Endothelial cell of umbilical vein (primary cell): ENCODE measurements around the gene PGLYRP4. TPM values are rescaled to one million over a fixed set of nuclear protein-coding genes. Genes with fewer than 3 reads are reported as not detected.

Source experiments
- BruUV-seq: library from RNA; stranded (reverse); fragments of 400-500 nt; replicated peaks from 2 replicates; lab custom pipeline; 2021; lab: Mats Ljungman, UMichigan
- CTCF ChIA-PET: fragments of 300-600, 350-600 bp; sonication (Branson Sonifier 250); formaldehyde crosslinking; loops from one replicate; lab custom pipeline; 2021; ENCODE audit warnings: antibody characterized with exemption, inconsistent platforms; lab: Charles Lee
- POLR2A ChIA-PET: fragments of 300-600, 350-600 bp; sonication (Branson Sonifier 250); formaldehyde crosslinking; loops from one replicate; lab custom pipeline; 2021; ENCODE audit warnings: antibody characterized with exemption, inconsistent platforms; lab: Charles Lee
- DNase-seq: peaks from one replicate; pipeline ENCODE4 v3.0.0-alpha.2; 2011; ENCODE audit warnings: low read depth, low spot score
- FAIRE-seq: peaks from 2 replicates; lab custom pipeline; 2011; peaks lifted over from hg19 to GRCh38; lab: Jason Lieb, UNC
- H2AFZ ChIP-seq: 2 replicates; pipeline ENCODE4 v1.6.0; 2012; ENCODE audit warnings: low read depth, low read length, control low read depth, inconsistent platforms
- H3K27ac ChIP-seq: 2 replicates; pipeline ENCODE4 v1.5.1; 2011; ENCODE audit warnings: low read depth, mild to moderate bottlenecking, control low read depth, low read length, moderate library complexity; ENCODE audit not compliant: insufficient read depth
- H3K27me3 ChIP-seq, 2 experiments: 2 replicates each; pipeline versions ENCODE4 v1.6.0 to v1.6.1; 2011; ENCODE audit warnings: low read length in 2 of 2, mixed read lengths in 1 of 2; ENCODE audit not compliant: control insufficient read depth in 2 of 2, insufficient read depth in 2 of 2
- H3K36me3 ChIP-seq, 2 experiments: 2 replicates in 1 of 2; 3 replicates in 1 of 2; pipeline ENCODE4 v1.5.1; 2011; ENCODE audit warnings: low read length in 2 of 2, mild to moderate bottlenecking in 1 of 2, moderate library complexity in 1 of 2; ENCODE audit not compliant: control insufficient read depth in 2 of 2, insufficient read depth in 2 of 2; ENCODE audit errors: extremely low read depth in 1 of 2
- H3K4me1 ChIP-seq: 3 replicates; pipeline ENCODE4 v1.5.1; 2011; ENCODE audit warnings: mild to moderate bottlenecking, low read length; ENCODE audit not compliant: control insufficient read depth, insufficient read depth; ENCODE audit errors: extremely low read depth
- H3K4me2 ChIP-seq: 2 replicates; pipeline ENCODE4 v1.6.1; 2011; ENCODE audit warnings: low read length, control low read depth, mixed read lengths; ENCODE audit not compliant: insufficient read depth
- H3K4me3 ChIP-seq, 3 experiments: fragments of 200-600 bp in 1 of 3; sonication (generic), shearing (Covaris generic) in 1 of 3; replicated peaks in 1 of 3; 2 replicates each; pipeline ENCODE4 v1.5.1; 2011 to 2016; ENCODE audit warnings: control low read depth in 3 of 3, low read length in 3 of 3, mild to moderate bottlenecking in 2 of 3, inconsistent platforms in 1 of 3, low read depth in 1 of 3, moderate library complexity in 1 of 3; ENCODE audit not compliant: insufficient read depth in 1 of 3
- H3K79me2 ChIP-seq: 2 replicates; pipeline ENCODE4 v1.6.0; 2012; ENCODE audit warnings: low read length, inconsistent platforms; ENCODE audit not compliant: control insufficient read depth, insufficient read depth
- H3K9ac ChIP-seq: replicated peaks from 2 replicates; pipeline ENCODE3; 2011; ENCODE audit warnings: low read length, control low read depth; ENCODE audit not compliant: insufficient read depth; ENCODE audit errors: extremely low read depth
- H3K9me1 ChIP-seq: replicated peaks from 3 replicates; pipeline ENCODE4 v1.6.0; 2011; ENCODE audit warnings: mild to moderate bottlenecking, low read length; ENCODE audit not compliant: control insufficient read depth, insufficient read depth; ENCODE audit errors: extremely low read depth
- H3K9me3 ChIP-seq: replicated peaks from 2 replicates; pipeline ENCODE4 v1.5.1; 2012; ENCODE audit warnings: low read length, inconsistent platforms; ENCODE audit not compliant: control insufficient read depth, insufficient read depth
- H4K20me1 ChIP-seq: replicated peaks from 2 replicates; pipeline ENCODE3; 2011; ENCODE audit warnings: mild to moderate bottlenecking, low read length; ENCODE audit not compliant: control insufficient read depth, insufficient read depth; ENCODE audit errors: extremely low read depth
- CTCF ChIP-seq, 2 donors: IDR thresholded peaks; 1 replicate in 1 of 2; 2 replicates in 1 of 2; pipeline ENCODE4 v1.5.1; 2011; ENCODE audit warnings: low read length in 2 of 2, mild to moderate bottlenecking in 2 of 2, moderate library complexity in 2 of 2, control low read depth in 1 of 2, inconsistent platforms in 1 of 2, low read depth in 1 of 2; ENCODE audit not compliant: insufficient read depth in 1 of 2; ENCODE audit errors: extremely low read depth in 1 of 2
- EZH2 ChIP-seq: IDR thresholded peaks from 2 replicates; pipeline ENCODE4 v1.6.1; 2012; ENCODE audit warnings: borderline replicate concordance, low read depth, mild to moderate bottlenecking, moderate library complexity, low read length, inconsistent platforms; ENCODE audit not compliant: severe bottlenecking
- FOS ChIP-seq: IDR thresholded peaks from 2 replicates; pipeline ENCODE4 v1.6.1; 2011; ENCODE audit warnings: mild to moderate bottlenecking, low read length, moderate library complexity, borderline replicate concordance; ENCODE audit not compliant: insufficient read depth
- GATA2 ChIP-seq: IDR thresholded peaks from 2 replicates; pipeline ENCODE4 v1.7.0; 2011; ENCODE audit warnings: low read depth, mild to moderate bottlenecking, moderate library complexity, mixed read lengths, low read length; ENCODE audit not compliant: insufficient read length, insufficient read depth
- MAX ChIP-seq: IDR thresholded peaks from 2 replicates; pipeline ENCODE4 v1.6.1; 2011; ENCODE audit not compliant: insufficient read depth, insufficient read length
- MYC ChIP-seq: IDR thresholded peaks from one replicate; pipeline ENCODE4 v1.6.1; 2011; ENCODE audit warnings: mild to moderate bottlenecking, low read depth, low read length
- POLR2A ChIP-seq: IDR thresholded peaks from 2 replicates; pipeline ENCODE4 v1.6.1; 2012; ENCODE audit warnings: low read depth, mild to moderate bottlenecking, control low read depth, low read length
- dilution Hi-C: fragments of 300-500 bp; cut with MboI; formaldehyde crosslinking; loops from one replicate; pipeline ENCODE4 v1.15.0; 2019; ENCODE audit warnings: low sequenced_read_pairs; ENCODE audit not compliant: extremely low pct_ligation_motif_present
- intact Hi-C: fragments of 100-400 bp; cut with micrococcal nuclease; formaldehyde crosslinking; loops from one replicate; pipeline ENCODE4 v1.10.0; 2022
- polyA plus RNA-seq, 4 experiments: library from polyadenylated mRNA; depleted of rRNA in 3 of 4; stranded (reverse) in 3 of 4; unstranded in 1 of 4; fragments of >200 nt; gene quantifications; 2 replicates each; pipeline versions ENCODE4 v1.2.1 to v1.2.3, GENCODE V29; 2011 to 2012; ENCODE audit warnings: missing spikeins in 1 of 4
- total RNA-seq: library from RNA; stranded (reverse); gene quantifications from 2 replicates; pipeline ENCODE4 v1.2.3, GENCODE V29; 2021

The PGLYRP4 gene
- total and polyA plus RNA-seq, 2 donors (not counting 3 experiments of a cell fraction or from before 2014, with no cell fraction given) = not detected

- Histone ChIP-seq H3K9ac (no peak overlapping the region), H2AFZ (no peak overlapping the region), H3K36me3 (no peaks in the 10 kb centered on the region), H3K4me2 (no peak overlapping the region), H3K4me3 (no peak overlapping the region), H3K9me1 (no peaks in the 10 kb centered on the region), H3K27me3 (no peaks in the 10 kb centered on the region), H3K4me1 (no peaks in the 10 kb centered on the region), H3K9me3 (no peaks in the 10 kb centered on the region), H3K79me2 (no peaks in the 10 kb centered on the region), H4K20me1 (no peaks in the 10 kb centered on the region), H3K27ac (no peak overlapping the region)
- no peak for TF ChIP-seq FOS
- no peak for TF ChIP-seq POLR2A
- TF ChIP-seq EZH2 = no peak
- no peak for TF ChIP-seq MAX
- CTCF ChIA-PET = interaction anchor here (1.4 kb wide), 1 partner anchor 12 kb away, joined by 4 read pairs; no protein-coding TSS in a partner anchor
- DNase-seq (no peak), FAIRE-seq (no peak)
- POLR2A ChIA-PET = no interaction called here
- no TSS peak for BruUV-seq
- dilution Hi-C loops = no loop called here
- intact Hi-C loops = no loop called here
Measured at GRCh38 chr1:153292185-153292584, 56.5 kb downstream of the PGLYRP4 start.

- DNase-seq (no peak), FAIRE-seq (no peak)
- Histone ChIP-seq H3K4me1 (no peaks in the 10 kb centered on the region), H3K4me3 (no peak overlapping the region), H3K36me3 (no peaks in the 10 kb centered on the region), H3K9me1 (no peaks in the 10 kb centered on the region), H3K9me3 (no peaks in the 10 kb centered on the region), H3K79me2 (no peaks in the 10 kb centered on the region), H4K20me1 (no peaks in the 10 kb centered on the region), H3K27me3 (no peaks in the 10 kb centered on the region), H3K9ac (no peak overlapping the region), H3K27ac (no peak overlapping the region), H3K4me2 (no peak overlapping the region), H2AFZ (no peak overlapping the region)
- dilution Hi-C loops (no loop called here), intact Hi-C loops (no loop called here)
- ChIA-PET POLR2A (no interaction called here), CTCF (interaction anchor here (0.9 to 1.4 kb wide), 2 partner anchors 10 to 11 kb away, joined by 3 to 4 read pairs; no protein-coding TSS in a partner anchor)
- BruUV-seq = no TSS peak
- no peak for TF ChIP-seq EZH2
- no peak for TF ChIP-seq FOS
- TF ChIP-seq GATA2 = no peak
- TF ChIP-seq CTCF (IDR thresholded peaks at IDR 0.05; ENCODE audit: extremely low read depth in 1 of 2, insufficient read depth in 1 of 2, low read depth in 1 of 2, low read length in 2 of 2) = no peak
- no peak for TF ChIP-seq MYC
Measured at GRCh38 chr1:153291514-153291913, 57.1 kb downstream of the PGLYRP4 start.
